HEK293 (cell line): ENCODE measurements around the gene ZDHHC8.

Experiments
- CTCF ChIA-PET: fragments of 350-600 bp; formaldehyde crosslinking; extraction: SDS; loops from one replicate; lab custom pipeline; 2021; ENCODE audit warnings: antibody characterized with exemption; lab: Yijun Ruan, JAX
- POLR2A ChIA-PET: fragments of 300-600 bp; formaldehyde crosslinking; extraction: SDS; loops from one replicate; lab custom pipeline; 2020; ENCODE audit warnings: antibody characterized with exemption, inconsistent platforms; lab: Yijun Ruan, JAX
- H3K27ac ChIP-seq: fragments of 200-500 bp; sonication (Bioruptor generic); 2 replicates; pipeline ENCODE4 v1.5.1; 2014; ENCODE audit warnings: low read depth, low read length, control low read depth, inconsistent platforms; ENCODE audit errors: extremely low read depth
- H3K36me3 ChIP-seq, 2 experiments: fragments of 200-500 bp in 1 of 2; sonication (Bioruptor generic) in 1 of 2; 1 replicate in 1 of 2; 2 replicates in 1 of 2; pipeline ENCODE4 v1.5.1; 2014 to 2017; ENCODE audit warnings: inconsistent platforms in 2 of 2, low read length in 2 of 2; ENCODE audit not compliant: control insufficient read depth in 2 of 2, insufficient read depth in 1 of 2
- H3K4me1 ChIP-seq: fragments of 200-500 bp; sonication (Bioruptor generic); 2 replicates; pipeline ENCODE4 v1.5.1; 2014; ENCODE audit warnings: mild to moderate bottlenecking, low read length, inconsistent platforms; ENCODE audit not compliant: control insufficient read depth, insufficient read depth
- H3K4me3 ChIP-seq: 2 replicates; pipeline ENCODE4 v1.5.1; 2011; ENCODE audit warnings: low read depth, mild to moderate bottlenecking, control low read depth, low read length, moderate library complexity
- H3K9me3 ChIP-seq: fragments of 200-500 bp; sonication (Bioruptor generic); 2 replicates; pipeline ENCODE4 v1.5.1; 2014; ENCODE audit warnings: low read depth, low read length, inconsistent platforms; ENCODE audit not compliant: control insufficient read depth, insufficient read depth
- MEIS1 ChIP-seq: sonication (generic); formaldehyde crosslinking; IDR thresholded peaks from 2 replicates; pipeline ENCODE4 v1.8.1; 2022; ENCODE audit warnings: missing genetic modification reagents, mild to moderate bottlenecking, borderline replicate concordance
- SETDB1 ChIP-seq: IDR thresholded peaks from one replicate; pipeline ENCODE4 v1.6.1; 2017; ENCODE audit warnings: mild to moderate bottlenecking, low read length, moderate library complexity, mixed read lengths; ENCODE audit not compliant: insufficient read length
- TSHZ1 ChIP-seq: fragments of 450-650 bp; formaldehyde crosslinking; IDR thresholded peaks from 2 replicates; pipeline ENCODE4 v1.5.1; 2016; ENCODE audit warnings: missing biosample characterization, missing genetic modification characterization, borderline replicate concordance
- WT1 ChIP-seq: fragments of 450-650 bp; formaldehyde crosslinking; IDR thresholded peaks from 2 replicates; pipeline ENCODE4 v1.5.1; 2016; ENCODE audit warnings: missing biosample characterization, missing genetic modification characterization
- ZEB2 ChIP-seq: fragments of 450-650 bp; formaldehyde crosslinking; IDR thresholded peaks from 2 replicates; pipeline ENCODE4 v1.5.1; 2016; ENCODE audit warnings: missing biosample characterization, missing genetic modification characterization
- ZNF112 ChIP-seq: fragments of 450-650 bp; formaldehyde crosslinking; IDR thresholded peaks from 2 replicates; pipeline ENCODE4 v1.5.0; 2017; ENCODE audit warnings: missing biosample characterization, missing genetic modification characterization
- ZNF133 ChIP-seq: fragments of 450-650 bp; formaldehyde crosslinking; IDR thresholded peaks from 2 replicates; pipeline ENCODE4 v1.5.1; 2016; ENCODE audit warnings: missing biosample characterization, missing genetic modification characterization
- ZNF155 ChIP-seq: fragments of 450-650 bp; formaldehyde crosslinking; IDR thresholded peaks from 2 replicates; pipeline ENCODE4 v1.5.1; 2016; ENCODE audit warnings: missing biosample characterization, missing genetic modification characterization
- ZNF157 ChIP-seq: fragments of 450-650 bp; formaldehyde crosslinking; IDR thresholded peaks from 2 replicates; pipeline ENCODE4 v1.5.1; 2016; ENCODE audit warnings: missing biosample characterization, missing genetic modification characterization
- ZNF221 ChIP-seq: fragments of 450-650 bp; formaldehyde crosslinking; IDR thresholded peaks from 2 replicates; pipeline ENCODE4 v1.5.1; 2017; ENCODE audit warnings: missing biosample characterization, missing genetic modification characterization, borderline replicate concordance
- ZNF266 ChIP-seq: fragments of 450-650 bp; formaldehyde crosslinking; IDR thresholded peaks from 2 replicates; pipeline ENCODE4 v1.5.1; 2016; ENCODE audit warnings: missing biosample characterization, missing genetic modification characterization, low read depth
- ZNF324 ChIP-seq: fragments of 450-650 bp; formaldehyde crosslinking; IDR thresholded peaks from 2 replicates; pipeline ENCODE4 v1.5.1; 2016; ENCODE audit warnings: missing biosample characterization, missing genetic modification characterization
- ZNF518A ChIP-seq: fragments of 450-650 bp; formaldehyde crosslinking; conservative IDR thresholded peaks from 2 replicates; pipeline ENCODE4 v1.5.1; 2016; ENCODE audit warnings: low read depth, missing biosample characterization, missing genetic modification characterization
- ZNF529 ChIP-seq: fragments of 450-650 bp; formaldehyde crosslinking; IDR thresholded peaks from 2 replicates; pipeline ENCODE4 v1.5.1; 2017; ENCODE audit warnings: missing genetic modification characterization, missing biosample characterization; ENCODE audit not compliant: insufficient replicate concordance
- ZNF530 ChIP-seq: fragments of 450-650 bp; formaldehyde crosslinking; IDR thresholded peaks from 2 replicates; pipeline ENCODE4 v1.5.1; 2016; ENCODE audit warnings: low read depth, missing biosample characterization, missing genetic modification characterization
- ZNF571 ChIP-seq: fragments of 450-650 bp; formaldehyde crosslinking; IDR thresholded peaks from 2 replicates; pipeline ENCODE4 v1.5.0; 2017; ENCODE audit warnings: missing biosample characterization, missing genetic modification characterization
- ZNF791 ChIP-seq: fragments of 450-650 bp; formaldehyde crosslinking; IDR thresholded peaks from 2 replicates; pipeline ENCODE4 v1.5.1; 2016; ENCODE audit warnings: missing biosample characterization, missing genetic modification characterization
- ZSCAN18 ChIP-seq: fragments of 450-650 bp; formaldehyde crosslinking; IDR thresholded peaks from 2 replicates; pipeline ENCODE4 v1.5.1; 2016; ENCODE audit warnings: missing biosample characterization, missing genetic modification characterization

Gene ZDHHC8

GRCh38 chr22:20169253-20169822 lies 37.7 kb downstream of the ZDHHC8 start (continued):
- no peak for TF ChIP-seq ZNF221 (tag by site-specific recombination)

GRCh38 chr22:20170170-20170569 lies 38.6 kb downstream of the ZDHHC8 start:
- no peak overlapping the region for H3K4me3 ChIP-seq
- POLR2A ChIA-PET = no interaction called here
- H3K36me3 ChIP-seq = no peaks in the 10 kb centered on the region
- no peak for TF ChIP-seq ZNF157
- H3K9me3 ChIP-seq = no peaks in the 10 kb centered on the region
- no peak overlapping the region for H3K27ac ChIP-seq
- CTCF ChIA-PET = no interaction called here
- peaks cover 2% of the 10 kb centered on the region; the same call in 1 of the 2 replicates for H3K4me1 ChIP-seq

GRCh38 chr22:20171288-20172140 lies 39.9 kb downstream of the ZDHHC8 start:
- CTCF ChIA-PET = interaction anchor here (0.6 to 0.9 kb wide), 4 partner anchors 15 to 115 kb away, joined by 3 read pairs; no protein-coding TSS in a partner anchor
- Histone ChIP-seq H3K36me3 (no peaks in the 10 kb centered on the region), H3K9me3 (no peaks in the 10 kb centered on the region), H3K4me3 (no peak overlapping the region), H3K4me1 (peaks cover 2% of the 10 kb centered on the region; the same call in 1 of the 2 replicates), H3K27ac (no peak overlapping the region)
- TF ChIP-seq ZNF571 = no peak
- no peak for TF ChIP-seq ZNF155 (tag by site-specific recombination)
- no peak for TF ChIP-seq MEIS1 (CRISPR knock-in tag)
- no peak for TF ChIP-seq ZNF266 (tag by site-specific recombination)
- no peak for TF ChIP-seq ZNF112 (tag by site-specific recombination)
- no peak for TF ChIP-seq ZNF529 (tag by site-specific recombination)
- no peak for TF ChIP-seq ZNF530 (tag by site-specific recombination)
- no peak for TF ChIP-seq SETDB1
- TF ChIP-seq ZNF791 (tag by site-specific recombination) = no peak
- no peak for TF ChIP-seq WT1 (tag by site-specific recombination)
- no peak for TF ChIP-seq ZNF133 (tag by site-specific recombination)
- POLR2A ChIA-PET = interaction anchor here (0.6 kb wide), 1 partner anchor 10 kb away, joined by 3 read pairs; no protein-coding TSS in a partner anchor

GRCh38 chr22:20172141-20172613 lies 40.6 kb downstream of the ZDHHC8 start:
- POLR2A ChIA-PET = interaction anchor here (0.6 kb wide), 1 partner anchor 9 kb away, joined by 3 read pairs; no protein-coding TSS in a partner anchor
- CTCF ChIA-PET = interaction anchor here (0.9 kb wide), 1 partner anchor 14 kb away, joined by 3 read pairs; no protein-coding TSS in a partner anchor
- H3K27ac ChIP-seq = no peak overlapping the region
- no peaks in the 10 kb centered on the region for H3K36me3 ChIP-seq
- peaks cover 2% of the 10 kb centered on the region; the same call in 1 of the 2 replicates for H3K4me1 ChIP-seq
- H3K9me3 ChIP-seq = no peaks in the 10 kb centered on the region
- H3K4me3 ChIP-seq = no peak overlapping the region
- TF ChIP-seq ZNF518A (tag by site-specific recombination) (no peak), ZEB2 (tag by site-specific recombination) (no peak), ZSCAN18 (tag by site-specific recombination) (no peak), ZNF324 (tag by site-specific recombination) (no peak), TSHZ1 (tag by site-specific recombination) (no peak)
